Measurements from ENCODE around the gene GGA2.

GRCh38 chr16:23554536-23554935 lies 44.2 kb upstream of the GGA2 start:
- no peak for TF ChIP-seq CTCF (conservative IDR thresholded peaks at IDR 0.05; ENCODE audit: low read length)
- TF ChIP-seq EZH2phosphoT487 (IDR thresholded peaks at IDR 0.05; ENCODE audit: borderline replicate concordance): no peak

Data from Loucy (cell line).